Activated naive CD8-positive, alpha-beta T cell treated with anti-CD3 and anti-CD28 coated beads, Interleukin-2, amount 10 ng/mL, durations not matched to agents 7 days and 5 days (primary cell): ENCODE data around the gene FXYD7. TPM values are rescaled to one million over a fixed set of nuclear protein-coding genes. Genes with fewer than 3 reads are reported as not detected.

Experiments
- ATAC-seq: fragments of 150-1000 bp; cut with Tn5 transposase; one replicate; pipeline ENCODE4 v1.10.0; 2021; ENCODE audit warnings: low read depth, moderate library complexity
- POLR2A ChIA-PET: fragments of 350-600 bp; sonication (Branson Sonifier 250); formaldehyde crosslinking; loops from one replicate; lab custom pipeline; 2021; ENCODE audit warnings: antibody characterized with exemption; lab: Charles Lee
- DNase-seq: peaks from one replicate; pipeline ENCODE4 v3.0.0; 2021
- H3K27ac Mint-ChIP-seq: one replicate; pipeline ENCODE4 v1.8.0; 2022; ENCODE audit warnings: mild to moderate bottlenecking, mixed read lengths
- H3K27me3 Mint-ChIP-seq: one replicate; pipeline ENCODE4 v1.8.0; 2022; ENCODE audit warnings: mild to moderate bottlenecking, moderate library complexity, mixed read lengths
- H3K36me3 Mint-ChIP-seq: one replicate; pipeline ENCODE4 v1.8.0; 2021; ENCODE audit warnings: mild to moderate bottlenecking, mixed read lengths
- H3K4me1 Mint-ChIP-seq: one replicate; pipeline ENCODE4 v1.8.0; 2021; ENCODE audit warnings: mixed read lengths
- H3K4me3 Mint-ChIP-seq: one replicate; pipeline ENCODE4 v1.8.0; 2022; ENCODE audit warnings: mild to moderate bottlenecking, moderate library complexity, mixed read lengths
- H3K9me3 Mint-ChIP-seq: one replicate; pipeline ENCODE4 v1.8.0; 2021; ENCODE audit warnings: mixed read lengths
- total RNA-seq, 2 experiments: library from RNA; stranded (reverse); gene quantifications; one replicate each; pipeline ENCODE4 v1.2.3, GENCODE V29; 2021

FXYD7 gene
- total RNA-seq, 2 experiments from 2014 or later = 5.3 to 6.5 TPM

DNA sequence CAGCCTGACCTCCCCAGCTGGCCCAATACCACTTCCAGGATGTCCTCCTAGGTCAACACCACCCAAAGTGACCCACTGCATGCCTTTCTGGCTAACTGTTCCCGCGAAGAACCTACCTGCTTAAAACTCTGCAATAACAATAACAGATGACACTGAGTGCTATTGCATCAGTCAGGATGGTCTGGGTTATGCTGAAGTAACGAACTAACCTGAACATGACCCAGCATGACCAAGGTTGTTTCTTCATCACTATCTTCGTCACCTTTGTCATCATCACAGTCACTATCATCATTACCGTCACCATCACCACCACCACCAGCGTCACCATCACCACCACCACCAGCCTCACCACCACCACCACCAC is 38.0 kb upstream of the FXYD7 start:
- Mint-ChIP-seq H3K36me3 (peaks cover 2% of the 10 kb centered on the region), H3K4me3 (no peak overlapping the region), H3K4me1 (no peaks in the 10 kb centered on the region), H3K27ac (no peak overlapping the region), H3K27me3 (peaks cover 4% of the 10 kb centered on the region), H3K9me3 (peaks cover 3% of the 10 kb centered on the region)
- POLR2A ChIA-PET = no interaction called here
- ATAC-seq = no peak
- DNase-seq = no peak

DNA sequence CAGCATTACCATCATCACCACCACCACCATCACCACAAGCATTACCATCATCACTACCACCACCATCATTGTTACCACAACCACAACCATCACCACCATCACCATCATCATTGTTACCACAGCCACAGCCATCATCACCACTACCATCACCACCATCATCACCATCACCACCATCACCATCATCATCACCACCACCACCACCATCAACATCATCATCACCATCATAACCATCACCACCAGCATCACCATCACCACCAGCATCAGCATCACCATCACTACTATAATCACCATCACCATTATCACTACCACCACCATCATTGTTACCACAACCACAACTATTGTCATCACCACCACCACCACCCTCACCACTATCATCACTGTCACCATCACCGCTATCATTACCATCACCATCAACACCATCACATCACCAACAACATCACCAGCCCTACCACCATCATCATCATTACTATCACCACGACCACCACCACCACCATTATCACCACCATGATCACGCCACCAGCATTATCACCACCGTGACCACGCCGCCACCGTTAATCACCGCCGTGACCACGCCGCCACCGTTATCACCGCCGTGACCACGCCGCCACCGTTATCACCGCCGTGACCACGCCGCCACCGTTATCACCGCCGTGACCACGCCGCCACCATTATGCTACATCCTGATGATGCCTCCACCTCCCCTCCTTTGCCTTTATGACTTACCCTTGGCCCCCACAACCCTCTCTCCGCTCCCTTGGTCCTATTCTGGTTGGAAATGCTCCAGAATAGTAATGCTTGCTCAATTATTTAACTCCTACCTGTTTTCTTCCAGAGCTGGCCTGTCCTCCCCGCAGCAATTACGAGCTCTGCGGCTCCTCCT is 37.4 kb upstream of the FXYD7 start:
- no peak for ATAC-seq
- POLR2A ChIA-PET = no interaction called here
- Mint-ChIP-seq H3K4me3 (no peak overlapping the region), H3K27ac (no peak overlapping the region), H3K36me3 (peaks cover 2% of the 10 kb centered on the region), H3K27me3 (peaks cover 4% of the 10 kb centered on the region), H3K9me3 (peaks cover 3% of the 10 kb centered on the region), H3K4me1 (no peaks in the 10 kb centered on the region)
- no peak for DNase-seq

DNA sequence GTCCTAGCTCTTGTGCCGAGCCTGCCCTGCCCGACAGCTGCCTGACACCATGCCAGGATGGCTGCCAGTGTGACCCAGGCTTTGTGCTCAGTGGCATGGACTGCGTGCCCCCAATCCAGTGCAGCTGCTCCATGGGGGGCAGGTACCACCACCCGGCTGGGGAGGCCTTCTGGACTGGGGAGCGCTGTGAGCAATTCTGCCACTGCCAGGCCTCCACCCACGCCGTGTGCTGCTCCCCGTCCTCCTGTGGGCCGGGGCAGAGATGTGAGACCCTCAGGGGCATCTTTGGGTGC is 36.8 kb upstream of the FXYD7 start:
- Mint-ChIP-seq H3K27ac (no peak overlapping the region), H3K36me3 (peaks cover 2% of the 10 kb centered on the region)
- POLR2A ChIA-PET = no interaction called here

DNA sequence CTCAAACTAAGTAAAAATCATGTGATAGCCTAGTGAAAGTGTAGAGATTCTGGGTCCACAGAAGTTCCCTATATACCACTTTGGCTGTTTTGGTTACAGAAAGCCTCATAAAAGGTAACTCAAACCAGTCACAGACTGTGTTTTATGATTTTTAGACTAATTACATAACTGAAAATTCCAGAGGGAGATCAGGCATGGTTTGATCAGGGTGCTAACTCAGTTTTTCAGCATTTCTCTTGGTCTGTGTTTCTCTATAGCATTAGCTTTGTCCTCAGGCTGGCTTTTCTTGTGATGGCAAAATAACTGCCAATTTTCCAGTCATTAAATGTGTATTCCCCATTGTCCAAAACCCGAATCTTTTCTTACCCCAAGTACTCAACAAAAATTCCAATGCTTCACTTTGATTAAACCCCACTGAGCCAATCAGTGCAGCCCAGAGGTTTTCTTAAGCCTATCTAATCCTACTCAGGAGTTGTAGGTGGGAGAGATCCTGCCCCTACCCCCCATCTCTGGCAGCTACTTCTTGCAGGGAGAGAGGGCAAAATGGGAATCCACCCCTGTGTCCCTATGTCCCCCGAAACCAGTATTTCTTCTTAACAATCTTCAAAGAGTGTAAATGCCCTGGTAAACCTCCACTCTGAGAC is 36.0 kb upstream of the FXYD7 start:
- H3K9me3 Mint-ChIP-seq = peaks cover 3% of the 10 kb centered on the region
- no peaks in the 10 kb centered on the region for H3K4me1 Mint-ChIP-seq
- DNase-seq (no peak), ATAC-seq (no peak)
- no peak overlapping the region for H3K27ac Mint-ChIP-seq
- H3K36me3 Mint-ChIP-seq = peaks cover 2% of the 10 kb centered on the region
- peaks cover 6% of the 10 kb centered on the region for H3K27me3 Mint-ChIP-seq
- POLR2A ChIA-PET = no interaction called here
- no peak overlapping the region for H3K4me3 Mint-ChIP-seq

More for the DNA sequence above, 36.8 kb upstream of the FXYD7 start:
- DNase-seq (no peak), ATAC-seq (no peak)
- no peaks in the 10 kb centered on the region for H3K4me1 Mint-ChIP-seq
- H3K27me3 Mint-ChIP-seq = peaks cover 4% of the 10 kb centered on the region
- H3K4me3 Mint-ChIP-seq = no peak overlapping the region
- H3K9me3 Mint-ChIP-seq = peaks cover 3% of the 10 kb centered on the region

DNA sequence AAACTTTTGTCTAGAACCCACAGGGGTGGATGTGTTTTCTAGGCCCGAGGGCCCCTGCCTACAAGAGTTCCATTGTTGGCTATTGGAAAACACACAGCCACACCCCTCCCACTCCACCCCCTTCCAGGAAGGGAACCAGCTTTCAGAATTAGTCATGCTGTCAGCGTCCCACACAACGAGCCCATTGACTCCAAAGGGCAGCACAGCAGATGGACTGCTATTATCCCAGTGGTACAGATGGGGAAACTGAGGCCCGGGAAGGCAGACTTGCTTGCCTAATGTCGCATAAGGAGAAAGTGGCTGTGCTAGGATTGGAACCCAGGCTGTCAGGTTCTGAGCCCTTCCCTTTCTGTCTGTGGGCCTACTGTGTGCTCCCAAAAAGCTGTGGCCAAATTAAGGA is 35.5 kb upstream of the FXYD7 start:
- ATAC-seq = no peak
- peaks cover 3% of the 10 kb centered on the region for H3K9me3 Mint-ChIP-seq
- no peaks in the 10 kb centered on the region for H3K4me1 Mint-ChIP-seq
- DNase-seq = no peak
- POLR2A ChIA-PET = no interaction called here
- H3K27me3 Mint-ChIP-seq = peaks cover 7% of the 10 kb centered on the region
- H3K4me3 Mint-ChIP-seq = no peak overlapping the region
- peaks cover 2% of the 10 kb centered on the region for H3K36me3 Mint-ChIP-seq
- no peak overlapping the region for H3K27ac Mint-ChIP-seq

DNA sequence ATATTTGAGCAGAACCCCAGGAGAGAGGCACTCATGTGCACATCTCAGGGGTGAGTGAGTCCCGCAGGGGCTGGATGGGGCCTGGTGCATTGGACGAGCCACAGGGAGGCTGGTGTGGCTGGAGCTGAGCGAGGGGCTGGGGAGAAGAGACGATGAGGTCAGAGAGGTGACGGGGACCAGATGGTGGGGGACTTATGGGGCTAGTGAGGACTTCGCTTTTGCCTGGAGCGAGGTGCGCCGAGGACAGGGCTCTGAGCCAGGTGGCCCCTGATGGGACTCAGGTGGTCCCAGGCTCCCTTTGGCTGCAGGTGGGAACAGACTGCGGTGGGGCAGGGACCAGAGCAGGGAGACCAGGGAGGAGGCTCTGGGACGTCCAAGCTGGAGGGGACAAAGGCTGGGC is 34.3 kb upstream of the FXYD7 start:
- Mint-ChIP-seq H3K4me1 (no peaks in the 10 kb centered on the region), H3K27ac (no peak overlapping the region), H3K9me3 (peaks cover 3% of the 10 kb centered on the region), H3K4me3 (no peak overlapping the region), H3K27me3 (peaks cover 7% of the 10 kb centered on the region), H3K36me3 (peaks cover 2% of the 10 kb centered on the region)
- POLR2A ChIA-PET = no interaction called here
- DNase-seq (no peak), ATAC-seq (no peak)

DNA sequence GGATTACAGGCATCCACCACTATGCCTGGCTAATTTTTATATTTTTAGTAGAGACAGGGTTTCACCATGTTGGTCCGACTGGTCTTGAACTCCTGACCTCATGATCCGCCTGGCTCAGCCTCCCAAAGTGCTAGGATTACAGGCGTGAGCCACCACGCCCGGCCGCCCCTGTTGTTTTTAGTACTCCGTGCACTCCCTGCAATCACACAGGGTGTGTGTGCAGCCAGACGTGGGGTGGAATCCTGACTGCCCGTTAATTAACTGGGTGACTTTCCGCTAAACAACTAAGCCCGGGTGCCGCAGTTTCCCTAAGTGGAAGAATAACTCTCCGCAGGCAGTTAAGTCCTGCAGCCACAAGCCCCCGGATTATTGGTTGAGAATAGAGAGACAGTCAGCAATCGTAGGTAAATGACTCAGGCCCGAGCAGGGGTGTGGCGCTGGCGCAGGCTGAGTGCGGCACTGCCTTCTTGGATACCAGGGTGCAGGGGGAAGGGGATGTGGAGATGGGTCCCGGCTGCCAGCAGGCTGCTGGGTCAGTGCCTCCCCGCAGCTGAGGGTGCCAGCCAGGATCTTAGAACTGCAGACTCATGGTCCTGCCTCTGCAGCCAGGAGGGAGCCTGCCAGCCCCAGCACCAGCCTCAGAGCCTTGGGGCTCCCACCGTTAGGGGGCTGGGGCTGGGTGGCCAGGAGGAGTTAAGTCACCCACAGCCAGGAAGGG is 33.5 kb upstream of the FXYD7 start:
- Mint-ChIP-seq H3K36me3 (peaks cover 2% of the 10 kb centered on the region), H3K27me3 (peaks cover 7% of the 10 kb centered on the region), H3K27ac (no peak overlapping the region), H3K9me3 (peaks cover 3% of the 10 kb centered on the region), H3K4me3 (no peak overlapping the region), H3K4me1 (peaks cover 1% of the 10 kb centered on the region)
- ATAC-seq (no peak), DNase-seq (no peak)
- POLR2A ChIA-PET = no interaction called here

DNA sequence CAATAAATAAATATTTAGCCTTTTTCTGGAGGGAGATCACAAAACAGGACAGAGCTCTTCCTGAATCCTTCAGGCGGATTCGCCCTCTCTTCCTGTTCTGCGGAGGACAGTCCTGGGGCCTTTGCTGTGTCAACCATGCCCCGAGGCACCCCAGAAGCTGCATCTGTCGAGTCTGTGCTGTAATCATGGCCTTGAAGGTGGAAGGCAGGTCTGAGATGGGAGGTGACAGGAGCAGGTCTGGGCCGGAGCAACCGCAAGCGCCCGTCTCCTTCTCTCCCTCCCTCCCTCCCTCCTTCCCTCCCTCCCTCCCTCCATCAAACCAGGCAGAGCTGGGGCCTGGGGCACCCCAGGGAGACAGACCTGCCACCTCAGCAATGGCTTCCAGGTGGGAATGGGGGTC is 32.1 kb upstream of the FXYD7 start:
- H3K27me3 Mint-ChIP-seq = peaks cover 7% of the 10 kb centered on the region
- no peak overlapping the region for H3K27ac Mint-ChIP-seq
- POLR2A ChIA-PET = interaction anchor here (0.7 kb wide), 1 partner anchor 55 kb away, joined by 3 read pairs; no protein-coding TSS in a partner anchor
- peaks cover under 1% of the 10 kb centered on the region for H3K36me3 Mint-ChIP-seq
- ATAC-seq = no peak
- peaks cover 2% of the 10 kb centered on the region for H3K9me3 Mint-ChIP-seq
- no peak for DNase-seq
- peaks cover 5% of the 10 kb centered on the region for H3K4me1 Mint-ChIP-seq
- no peak overlapping the region for H3K4me3 Mint-ChIP-seq

DNA sequence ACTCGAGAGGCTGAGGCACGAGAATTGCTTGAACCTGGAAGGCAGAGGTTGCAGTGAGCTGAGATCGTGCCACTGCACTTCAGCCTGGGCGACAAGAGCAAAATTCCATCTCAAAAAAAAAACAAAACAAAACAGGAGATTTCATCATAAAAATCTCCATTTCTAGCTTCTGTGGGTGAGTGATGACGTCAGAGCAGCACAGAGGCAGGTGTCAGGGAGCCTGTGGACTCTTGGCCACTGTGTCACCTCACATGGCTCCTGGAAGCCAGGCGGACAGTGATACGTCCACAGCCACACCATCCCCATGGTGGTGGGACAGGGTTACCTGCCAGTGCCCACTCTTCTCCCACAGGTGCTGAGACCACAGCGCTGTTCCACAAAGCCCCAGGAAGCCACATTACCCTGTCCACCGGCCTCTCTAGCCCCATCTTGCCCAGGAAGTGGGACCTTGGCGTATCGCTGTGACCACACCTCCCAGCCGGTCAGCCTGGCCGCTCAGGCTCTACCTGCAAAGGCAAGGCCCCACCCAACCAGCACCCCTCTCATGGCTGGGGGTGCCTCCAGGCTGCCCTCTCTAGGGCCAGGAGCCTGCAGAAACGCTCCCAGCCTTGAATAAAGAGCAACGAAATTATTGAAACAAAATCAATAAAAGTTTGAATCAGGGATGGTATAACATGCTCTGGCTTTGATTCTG is 29.9 kb upstream of the FXYD7 start:
- POLR2A ChIA-PET = no interaction called here
- Mint-ChIP-seq H3K27ac (no peak overlapping the region), H3K9me3 (no peaks in the 10 kb centered on the region), H3K4me3 (no peak overlapping the region), H3K27me3 (peaks cover 7% of the 10 kb centered on the region), H3K4me1 (peaks cover 5% of the 10 kb centered on the region), H3K36me3 (no peaks in the 10 kb centered on the region)
- ATAC-seq = no peak
- DNase-seq = no peak

DNA sequence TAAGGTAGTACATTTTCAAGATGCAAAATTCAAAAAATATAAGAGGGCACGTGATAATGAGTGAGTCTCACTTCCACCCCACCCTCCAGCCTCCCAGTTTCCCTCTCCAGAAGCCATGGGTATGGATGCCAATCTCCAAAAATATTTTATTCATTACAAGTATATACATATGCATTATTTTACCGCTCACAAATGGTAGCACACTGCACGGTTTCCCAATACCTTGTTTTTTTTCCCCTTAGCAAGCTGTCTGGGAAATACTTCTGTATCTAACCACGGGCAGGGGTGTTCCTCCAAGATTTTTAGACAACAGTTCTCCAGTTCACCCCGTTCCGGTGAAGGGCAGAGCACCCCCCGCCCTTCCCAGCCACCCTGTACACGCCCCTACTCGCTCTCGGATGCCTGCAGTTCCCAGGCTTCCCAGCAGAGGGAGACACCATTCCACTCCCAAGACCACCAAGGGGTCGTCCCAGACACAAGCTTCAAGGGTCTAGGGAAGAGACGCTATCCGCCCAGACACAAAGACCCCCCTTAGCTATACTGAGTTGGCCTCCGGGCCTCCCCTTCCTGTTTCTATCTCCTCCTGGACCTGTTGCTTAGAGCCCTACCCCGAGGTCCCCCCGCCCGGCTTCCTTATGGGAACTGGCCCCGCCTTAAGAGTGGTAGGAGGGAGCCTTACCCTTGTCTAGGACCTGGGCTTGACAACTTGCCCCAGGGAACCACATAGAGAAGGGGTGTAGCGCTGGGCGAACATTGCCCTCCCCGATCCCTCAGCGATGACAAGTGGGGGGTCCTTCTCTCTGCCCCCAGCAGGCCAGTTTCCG is 28.5 kb upstream of the FXYD7 start:
- Mint-ChIP-seq H3K9me3 (no peaks in the 10 kb centered on the region), H3K27ac (no peak overlapping the region), H3K36me3 (no peaks in the 10 kb centered on the region), H3K4me1 (peaks cover 5% of the 10 kb centered on the region), H3K27me3 (peaks cover 7% of the 10 kb centered on the region), H3K4me3 (peak overlapping the region; percentile 12)
- peak; percentile 66 for ATAC-seq
- POLR2A ChIA-PET = interaction anchor here (0.5 kb wide), 1 partner anchor 628 kb away, joined by 3 read pairs; no protein-coding TSS in a partner anchor
- DNase-seq = peak; percentile 78

DNA sequence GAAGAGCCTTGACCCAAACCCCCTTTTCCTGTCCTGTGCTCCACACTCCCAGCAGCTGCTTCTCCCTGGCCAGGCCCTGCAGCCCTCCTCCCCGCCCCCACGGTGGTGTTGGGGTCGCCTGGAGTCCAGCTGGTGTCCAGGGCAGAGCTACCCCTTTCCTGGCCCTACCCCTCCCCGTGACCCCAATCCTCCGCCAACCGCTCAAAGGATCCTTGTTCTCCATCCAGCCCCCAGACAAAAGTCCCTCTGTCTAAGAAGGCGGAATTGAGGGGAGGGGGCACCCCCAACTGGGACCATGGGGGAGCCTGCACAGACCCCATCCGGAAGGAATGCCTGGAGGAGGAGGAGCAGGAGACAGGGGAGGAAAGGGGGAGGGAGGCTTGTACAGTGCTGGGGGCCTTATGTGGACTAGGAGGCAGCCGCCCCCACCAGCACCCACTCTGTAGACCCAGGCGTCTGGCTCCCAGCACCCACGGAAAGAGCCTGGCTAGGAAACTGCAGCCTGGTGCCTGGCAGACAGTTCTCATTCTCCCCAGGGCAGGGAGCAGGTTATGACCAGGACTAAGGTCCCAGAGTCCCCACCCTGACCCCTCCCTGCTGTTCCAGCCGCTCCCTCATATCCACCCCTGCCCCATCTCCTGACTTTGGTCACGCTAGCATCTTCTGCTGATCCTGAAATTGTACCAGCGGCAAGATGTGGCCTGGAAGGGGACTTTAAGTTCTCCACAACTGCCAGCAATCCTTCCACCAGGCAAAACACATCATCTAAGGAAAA is 27.7 kb upstream of the FXYD7 start, which contains the start of gene FXYD3:
FXYD3 (plus strand) TSS at position 647 of the 775 bp plus-strand sequence. CDS start 3,554 bp downstream, outside the sequence.
- Mint-ChIP-seq H3K4me1 (peaks cover 5% of the 10 kb centered on the region), H3K27ac (no peak within 1 kb of the TSS), H3K27me3 (peaks cover 3% of the 10 kb centered on the region), H3K36me3 (no peaks in the 10 kb centered on the region), H3K4me3 (peak within 1 kb of the TSS; percentile 12), H3K9me3 (no peaks in the 10 kb centered on the region)
- POLR2A ChIA-PET = no interaction called here
- no peak for DNase-seq
- ATAC-seq = no peak
